ENCODE data around the gene PLXNB2. TPM values are rescaled to one million over a fixed set of nuclear protein-coding genes. Genes with fewer than 3 reads are reported as not detected.

Gene PLXNB2
- total RNA-seq, 1 experiment from 2014 or later = 31.2 TPM

- in situ Hi-C loops (cut with HindIII; ENCODE audit: low pct_unique_long_range_greater_than_20kb, low sequenced_read_pairs) = no loop called here
- DNase-seq (ENCODE audit: low read depth, low spot score) = no peak
These were observed 3.5 kb downstream of the PLXNB2 start for GRCh38 chr22:50303848-50304527.

GRCh38 chr22:50303515-50303847, 4.0 kb downstream of the PLXNB2 start:
- in situ Hi-C loops (cut with HindIII; ENCODE audit: low pct_unique_long_range_greater_than_20kb, low sequenced_read_pairs) = no loop called here
- no peak for DNase-seq (ENCODE audit: low read depth, low spot score)

- no peak for DNase-seq (ENCODE audit: low read depth, low spot score)
- in situ Hi-C loops (cut with HindIII; ENCODE audit: low pct_unique_long_range_greater_than_20kb, low sequenced_read_pairs) = no loop called here
These were observed 4.9 kb downstream of the PLXNB2 start for GRCh38 chr22:50302564-50302963.

GRCh38 chr22:50302041-50302541, 5.4 kb downstream of the PLXNB2 start:
- in situ Hi-C loops (cut with HindIII; ENCODE audit: low pct_unique_long_range_greater_than_20kb, low sequenced_read_pairs) = no loop called here

GRCh38 chr22:50301581-50301991, 5.9 kb downstream of the PLXNB2 start:
- in situ Hi-C loops (cut with HindIII; ENCODE audit: low pct_unique_long_range_greater_than_20kb, low sequenced_read_pairs) = no loop called here
- no peak for DNase-seq (ENCODE audit: low read depth, low spot score)

More at GRCh38 chr22:50302041-50302541, 5.4 kb downstream of the PLXNB2 start:
- no peak for DNase-seq (ENCODE audit: low read depth, low spot score)

GRCh38 chr22:50300620-50301257, 6.7 kb downstream of the PLXNB2 start:
- DNase-seq (ENCODE audit: low read depth, low spot score) = no peak
- in situ Hi-C loops (cut with HindIII; ENCODE audit: low pct_unique_long_range_greater_than_20kb, low sequenced_read_pairs) = no loop called here

- in situ Hi-C loops (cut with HindIII; ENCODE audit: low pct_unique_long_range_greater_than_20kb, low sequenced_read_pairs) = no loop called here
- no peak for DNase-seq (ENCODE audit: low read depth, low spot score)
These were observed 7.4 kb downstream of the PLXNB2 start for GRCh38 chr22:50299785-50300619.

- DNase-seq (ENCODE audit: low read depth, low spot score) = no peak
- in situ Hi-C loops (cut with HindIII; ENCODE audit: low pct_unique_long_range_greater_than_20kb, low sequenced_read_pairs) = no loop called here
These were observed 8.3 kb downstream of the PLXNB2 start for GRCh38 chr22:50298937-50299784.

GRCh38 chr22:50298266-50298637, 9.2 kb downstream of the PLXNB2 start:
- in situ Hi-C loops (cut with HindIII; ENCODE audit: low pct_unique_long_range_greater_than_20kb, low sequenced_read_pairs) = no loop called here
- DNase-seq (ENCODE audit: low read depth, low spot score) = no peak

GRCh38 chr22:50297510-50298265, 9.8 kb downstream of the PLXNB2 start:
- in situ Hi-C loops (cut with HindIII; ENCODE audit: low pct_unique_long_range_greater_than_20kb, low sequenced_read_pairs) = no loop called here

GRCh38 chr22:50296658-50297490, 10.6 kb downstream of the PLXNB2 start:
- no peak for DNase-seq (ENCODE audit: low read depth, low spot score)
- in situ Hi-C loops (cut with HindIII; ENCODE audit: low pct_unique_long_range_greater_than_20kb, low sequenced_read_pairs) = no loop called here

More at GRCh38 chr22:50297510-50298265, 9.8 kb downstream of the PLXNB2 start:
- DNase-seq (ENCODE audit: low read depth, low spot score) = no peak

GRCh38 chr22:50294319-50294656, 13.2 kb downstream of the PLXNB2 start:
- no peak for DNase-seq (ENCODE audit: low read depth, low spot score)
- in situ Hi-C loops (cut with HindIII; ENCODE audit: low pct_unique_long_range_greater_than_20kb, low sequenced_read_pairs) = no loop called here

GRCh38 chr22:50293441-50294318, 13.8 kb downstream of the PLXNB2 start:
- in situ Hi-C loops (cut with HindIII; ENCODE audit: low pct_unique_long_range_greater_than_20kb, low sequenced_read_pairs) = no loop called here
- no peak for DNase-seq (ENCODE audit: low read depth, low spot score)

- in situ Hi-C loops (cut with HindIII; ENCODE audit: low pct_unique_long_range_greater_than_20kb, low sequenced_read_pairs) = no loop called here
These were observed 14.6 kb downstream of the PLXNB2 start for GRCh38 chr22:50292643-50293440.

More at GRCh38 chr22:50292643-50293440, 14.6 kb downstream of the PLXNB2 start:
- no peak for DNase-seq (ENCODE audit: low read depth, low spot score)

All from SK-MEL-5 (cell line).